Epithelial cell of esophagus (primary cell): Measurements from ENCODE around the gene SH3RF2.

Source experiments
- DNase-seq: peaks from one replicate; pipeline ENCODE4 v3.0.0; 2010; ENCODE audit warnings: low read depth
- H3K4me3 ChIP-seq: 2 replicates; pipeline ENCODE4 v1.5.1; 2011; ENCODE audit warnings: mild to moderate bottlenecking, low read length, control low read depth
- TF ChIP-seq, protein P1 (sequence below): IDR thresholded peaks from 2 replicates; pipeline ENCODE4 v1.5.1; 2011; ENCODE audit warnings: low read depth, mild to moderate bottlenecking, low read length, control low read depth, inconsistent platforms; ENCODE audit not compliant: insufficient read depth; ENCODE audit errors: missing control alignments

SH3RF2 gene

DNA sequence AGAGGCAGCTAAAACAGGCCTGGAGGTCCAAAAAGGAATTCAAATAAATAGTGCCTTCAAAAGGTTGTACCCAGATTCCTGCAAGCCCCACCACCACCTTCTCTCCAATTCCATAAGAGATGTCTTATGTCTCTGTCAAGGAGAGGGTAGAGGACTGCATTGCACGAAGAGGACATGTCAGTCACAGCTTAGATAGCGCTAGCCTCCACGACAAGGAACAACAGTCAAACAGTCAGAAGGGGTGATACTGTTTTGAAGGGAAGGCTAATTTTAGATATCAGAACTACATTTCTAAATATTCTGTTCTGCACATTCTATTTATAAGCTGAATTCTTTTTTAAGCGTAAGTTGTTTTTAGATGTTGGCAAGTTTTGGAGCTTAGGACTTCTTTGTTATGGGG lies 134.8 kb downstream of the SH3RF2 start:
- TF ChIP-seq, protein P1, sequence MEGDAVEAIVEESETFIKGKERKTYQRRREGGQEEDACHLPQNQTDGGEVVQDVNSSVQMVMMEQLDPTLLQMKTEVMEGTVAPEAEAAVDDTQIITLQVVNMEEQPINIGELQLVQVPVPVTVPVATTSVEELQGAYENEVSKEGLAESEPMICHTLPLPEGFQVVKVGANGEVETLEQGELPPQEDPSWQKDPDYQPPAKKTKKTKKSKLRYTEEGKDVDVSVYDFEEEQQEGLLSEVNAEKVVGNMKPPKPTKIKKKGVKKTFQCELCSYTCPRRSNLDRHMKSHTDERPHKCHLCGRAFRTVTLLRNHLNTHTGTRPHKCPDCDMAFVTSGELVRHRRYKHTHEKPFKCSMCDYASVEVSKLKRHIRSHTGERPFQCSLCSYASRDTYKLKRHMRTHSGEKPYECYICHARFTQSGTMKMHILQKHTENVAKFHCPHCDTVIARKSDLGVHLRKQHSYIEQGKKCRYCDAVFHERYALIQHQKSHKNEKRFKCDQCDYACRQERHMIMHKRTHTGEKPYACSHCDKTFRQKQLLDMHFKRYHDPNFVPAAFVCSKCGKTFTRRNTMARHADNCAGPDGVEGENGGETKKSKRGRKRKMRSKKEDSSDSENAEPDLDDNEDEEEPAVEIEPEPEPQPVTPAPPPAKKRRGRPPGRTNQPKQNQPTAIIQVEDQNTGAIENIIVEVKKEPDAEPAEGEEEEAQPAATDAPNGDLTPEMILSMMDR, result no peak
- DNase-seq, result no peak
- H3K4me3 ChIP-seq, result no peak overlapping the region

- H3K4me3 ChIP-seq, result no peak overlapping the region
- TF ChIP-seq, protein P1, result no peak
- DNase-seq, result peak; percentile 37
Measured at GRCh38 chr5:146072595-146072994, 136.2 kb downstream of the SH3RF2 start.

GRCh38 chr5:146073239-146073900 lies 137.0 kb downstream of the SH3RF2 start:
- no peak for DNase-seq
- TF ChIP-seq, protein P1, result no peak
- H3K4me3 ChIP-seq, result no peak overlapping the region

GRCh38 chr5:146076028-146076427 lies 139.7 kb downstream of the SH3RF2 start:
- TF ChIP-seq, protein P1, result no peak
- DNase-seq, result no peak
- H3K4me3 ChIP-seq, result no peak overlapping the region

DNA sequence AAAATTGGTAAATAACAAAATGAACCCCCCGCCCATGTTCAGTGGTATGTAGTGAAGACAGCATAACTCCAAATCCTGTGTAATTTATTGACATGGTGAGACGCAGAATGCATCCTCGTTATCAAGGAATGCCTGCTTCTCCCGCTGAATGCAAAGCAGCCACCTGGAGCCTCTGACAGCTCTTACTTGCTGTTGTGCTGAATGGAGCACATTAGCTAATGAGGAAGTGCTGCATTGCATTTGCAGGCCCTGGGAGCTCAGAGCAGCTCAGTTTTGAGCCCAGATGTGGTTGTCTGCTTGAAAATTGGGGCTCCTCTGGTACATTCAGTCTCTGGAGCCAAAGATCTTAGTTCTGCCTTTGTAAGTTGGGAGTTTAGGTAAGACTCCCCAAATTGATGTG lies 140.1 kb downstream of the SH3RF2 start:
- TF ChIP-seq, protein P1, result no peak
- no peak for DNase-seq
- no peak overlapping the region for H3K4me3 ChIP-seq

DNA sequence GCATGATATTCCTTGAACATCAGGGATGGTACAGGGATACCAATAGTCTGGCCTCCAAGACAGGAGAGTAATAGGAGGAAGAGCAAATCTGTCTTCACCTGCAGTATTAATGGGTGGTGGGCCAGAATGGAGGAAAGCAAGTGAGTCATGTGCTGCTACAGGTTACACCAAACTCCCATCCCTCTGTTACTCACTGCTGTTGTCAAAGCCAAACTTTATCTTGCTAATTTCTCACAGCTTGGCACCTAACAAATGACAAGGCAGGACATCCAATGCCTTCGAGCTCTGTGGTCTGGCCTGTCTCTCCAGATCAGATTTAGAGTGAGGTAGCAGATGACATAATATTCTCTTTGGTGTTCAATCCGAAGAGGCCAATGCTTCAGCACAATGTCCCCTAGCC lies 142.2 kb downstream of the SH3RF2 start:
- DNase-seq, result no peak
- TF ChIP-seq, protein P1, result no peak
- H3K4me3 ChIP-seq, result no peak overlapping the region
